DMS53 treated with DMSO at 0.1 percent for 48 hours (cell line): ENCODE data around the gene CAMK1G.

Source experiments
- DNase-seq: peaks from one replicate; lab custom pipeline; 2025; ENCODE audit not compliant: unreplicated experiment; lab: John Stamatoyannopoulos, UW

The CAMK1G gene

DNA sequence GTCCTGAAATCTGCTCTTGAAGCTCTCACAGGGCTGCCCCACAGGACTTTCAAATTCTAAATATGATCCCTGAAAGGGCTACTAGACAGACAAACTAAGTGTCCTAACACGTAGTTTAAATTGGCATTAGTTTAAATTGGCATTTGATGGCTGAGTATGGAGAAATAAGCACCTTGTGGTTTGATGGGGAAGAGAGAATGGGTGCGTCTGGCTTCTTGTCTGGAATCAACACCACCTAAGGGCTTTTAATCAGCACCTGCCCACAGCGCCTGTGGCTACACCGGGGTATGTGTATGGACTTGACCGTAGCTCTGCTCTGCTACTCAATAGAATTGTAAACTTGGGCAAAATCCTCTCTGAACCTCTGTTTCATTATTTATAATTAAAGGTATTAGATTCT, 74.4 kb downstream of the CAMK1G start:
- DNase-seq, result no peak

DNA sequence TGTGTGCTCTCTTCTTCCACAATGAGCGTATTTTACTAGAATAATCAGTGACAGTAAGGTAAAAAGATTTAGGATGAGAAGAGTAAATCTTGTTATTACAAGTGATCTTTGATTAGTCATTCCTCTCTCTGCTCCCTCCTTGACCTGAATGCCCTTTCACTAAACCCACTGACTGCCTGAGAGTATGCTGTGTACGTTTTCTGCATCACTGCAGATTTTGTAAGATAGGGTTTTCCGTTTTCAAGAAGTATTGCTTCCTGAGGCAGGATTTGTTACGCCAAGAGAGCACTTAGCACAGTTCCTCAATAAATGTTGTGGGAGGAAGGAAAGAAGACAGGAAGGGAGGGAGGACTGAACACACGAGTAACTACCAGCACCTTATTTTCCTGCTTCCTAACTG, 76.4 kb downstream of the CAMK1G start:
- no peak for DNase-seq

DNA sequence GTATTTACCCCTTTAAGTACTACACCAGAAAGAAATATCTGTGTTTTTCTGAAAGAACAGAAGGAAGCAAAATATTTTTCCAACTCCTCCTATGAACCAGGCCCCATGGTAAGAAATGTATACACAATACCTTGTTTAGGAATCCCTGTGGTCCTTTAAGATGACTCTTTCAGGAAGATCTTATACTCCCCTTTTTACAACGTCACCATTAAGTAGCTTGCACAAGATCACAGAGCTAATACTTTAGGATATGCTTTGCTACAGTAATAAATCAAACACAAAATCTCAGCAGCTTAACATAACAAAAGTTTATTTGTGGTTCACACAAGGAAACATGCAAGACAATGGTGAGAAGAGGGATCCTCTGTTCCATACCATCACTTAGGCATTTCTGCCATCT, 77.6 kb downstream of the CAMK1G start:
- no peak for DNase-seq

DNA sequence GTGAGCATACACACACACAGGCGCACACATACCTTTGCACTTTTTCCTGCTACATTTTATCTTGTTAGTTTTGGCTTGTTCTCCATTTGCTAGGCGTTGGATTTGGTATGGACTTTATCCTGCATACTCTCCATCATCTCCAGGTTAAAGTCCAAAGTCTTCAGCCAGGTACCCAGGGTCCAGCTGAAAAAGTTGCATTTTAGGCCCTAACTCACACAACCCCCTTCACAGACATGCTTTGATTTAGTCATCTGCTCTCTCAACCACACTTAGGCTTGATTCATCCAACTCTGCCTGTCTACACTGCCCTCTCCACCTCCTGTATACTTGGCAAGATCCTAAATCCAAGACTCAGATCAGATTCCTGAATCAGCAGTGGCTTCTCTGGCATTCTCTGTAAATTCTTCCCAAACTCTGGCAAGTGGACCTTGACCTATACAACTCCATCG, 79.4 kb downstream of the CAMK1G start:
- no peak for DNase-seq
